ENCODE results near the gene KRT1.
"Not testable (repeated sequence)": the region's sequence is repeated elsewhere in the genome, so short reads cannot be mapped to it uniquely, and the experiment has no call there.

The KRT1 gene

DNA sequence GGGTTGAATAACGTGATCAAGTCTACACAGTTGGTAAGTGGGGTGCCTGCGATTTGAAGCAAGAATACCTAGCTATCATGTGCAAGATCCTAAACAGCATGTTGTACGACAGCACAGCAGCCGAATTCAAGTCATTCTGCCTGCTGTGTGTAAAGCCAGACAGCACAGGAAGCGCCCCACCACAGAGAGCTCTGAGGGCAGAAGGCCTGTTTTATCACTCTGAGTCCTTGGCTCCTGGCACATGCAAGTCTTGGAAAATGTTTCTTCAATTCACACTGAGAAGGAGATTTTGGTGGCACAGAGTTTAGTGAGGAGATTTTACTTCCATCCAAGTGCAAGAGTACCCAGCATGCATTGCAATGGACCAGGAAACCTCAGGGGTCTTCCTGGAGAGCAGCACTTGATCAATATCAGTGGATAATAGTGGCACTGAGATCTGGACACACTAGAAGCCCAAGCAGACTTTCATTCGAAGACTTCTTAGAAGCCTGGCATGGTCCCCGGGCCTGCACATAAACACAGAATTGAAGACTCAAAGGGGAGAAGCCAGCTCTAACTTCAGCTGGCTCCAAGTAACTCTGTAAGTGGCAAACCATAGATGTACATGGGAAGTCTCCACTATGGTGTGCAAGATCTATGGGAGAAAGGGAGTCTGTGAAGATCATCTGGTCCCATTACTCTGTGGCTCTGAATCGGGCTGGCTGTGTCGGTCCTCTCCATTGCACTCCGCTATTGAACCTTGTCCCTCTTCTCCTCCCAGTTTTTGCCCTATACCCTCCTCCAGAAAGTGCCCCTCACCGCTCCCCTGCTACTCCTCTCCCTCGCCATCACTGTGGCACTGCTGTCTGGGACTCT lies 1.5 kb upstream of the KRT1 start:
- peak; percentile 23 for DNase-seq

DNA sequence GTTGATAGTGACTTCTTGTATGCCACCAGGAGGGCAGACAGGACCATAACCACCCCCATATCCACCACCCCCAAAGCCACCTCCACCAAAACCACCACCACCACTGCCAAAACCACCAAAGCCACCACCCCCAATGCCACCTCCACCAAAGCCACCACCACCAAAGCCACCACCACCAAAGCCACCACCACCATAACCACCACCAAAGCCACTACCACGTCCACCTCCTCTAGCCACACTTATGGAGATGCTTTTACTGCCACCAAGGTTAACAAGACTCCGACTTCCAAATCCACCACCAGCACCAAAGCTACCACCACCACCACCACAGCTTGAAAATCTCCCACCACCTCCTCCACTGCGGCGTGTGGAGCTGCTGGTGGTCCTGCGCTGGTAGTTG lies 332 bp downstream of the KRT1 start:
- no peak for DNase-seq

- DNase-seq, result no peak
Measured at GRCh38 chr12:52677671-52678070, 2.5 kb downstream of the KRT1 start.

- DNase-seq, result no peak
Measured at GRCh38 chr12:52677126-52677525, 3.1 kb downstream of the KRT1 start.

DNA sequence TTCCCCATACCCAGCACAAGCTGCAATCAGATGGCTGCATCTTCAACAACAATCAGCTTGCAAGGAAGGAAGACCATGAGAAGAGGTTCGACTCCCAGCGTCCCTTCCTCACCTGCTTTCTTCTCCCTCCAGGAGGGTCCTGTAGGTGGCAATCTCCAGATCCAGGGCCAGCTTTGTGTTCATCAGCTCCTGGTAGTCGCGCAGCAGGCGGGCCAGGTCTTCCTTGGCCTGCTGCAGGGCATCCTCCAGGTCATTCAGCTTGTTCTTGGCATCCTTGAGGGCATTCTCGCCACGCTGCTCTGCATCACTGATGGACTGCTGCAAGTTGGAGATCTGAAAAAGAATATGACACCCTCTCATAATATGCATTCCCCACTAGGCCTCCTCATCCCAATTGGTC lies 4.0 kb downstream of the KRT1 start:
- DNase-seq, result no peak

- no peak for DNase-seq
Measured at GRCh38 chr12:52675301-52675701, 4.9 kb downstream of the KRT1 start.

- no peak for DNase-seq
Measured at GRCh38 chr12:52674433-52674775, 5.8 kb downstream of the KRT1 start.

GRCh38 chr12:52673713-52674432 lies 6.3 kb downstream of the KRT1 start:
- DNase-seq, result no peak

DNA sequence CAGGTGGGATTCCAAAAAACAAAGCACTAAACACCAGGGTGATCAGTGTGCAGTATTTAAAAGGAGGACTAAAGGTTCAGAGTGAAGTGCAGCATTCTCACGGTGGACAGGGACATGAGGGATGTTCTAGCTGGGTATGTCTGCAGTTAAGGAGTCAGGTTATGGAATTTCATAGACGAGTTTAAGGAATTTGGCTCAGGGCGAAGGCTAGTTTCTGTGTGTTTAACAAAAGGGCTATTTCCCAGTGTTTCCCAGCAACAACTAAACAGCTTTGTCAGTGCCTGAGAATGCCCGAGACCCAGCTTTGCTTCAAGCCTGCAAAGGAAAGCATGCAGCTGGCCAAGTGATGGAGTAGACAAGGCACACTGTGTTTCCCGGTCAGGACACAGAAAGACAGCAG lies 7.0 kb downstream of the KRT1 start:
- no peak for DNase-seq

DNA sequence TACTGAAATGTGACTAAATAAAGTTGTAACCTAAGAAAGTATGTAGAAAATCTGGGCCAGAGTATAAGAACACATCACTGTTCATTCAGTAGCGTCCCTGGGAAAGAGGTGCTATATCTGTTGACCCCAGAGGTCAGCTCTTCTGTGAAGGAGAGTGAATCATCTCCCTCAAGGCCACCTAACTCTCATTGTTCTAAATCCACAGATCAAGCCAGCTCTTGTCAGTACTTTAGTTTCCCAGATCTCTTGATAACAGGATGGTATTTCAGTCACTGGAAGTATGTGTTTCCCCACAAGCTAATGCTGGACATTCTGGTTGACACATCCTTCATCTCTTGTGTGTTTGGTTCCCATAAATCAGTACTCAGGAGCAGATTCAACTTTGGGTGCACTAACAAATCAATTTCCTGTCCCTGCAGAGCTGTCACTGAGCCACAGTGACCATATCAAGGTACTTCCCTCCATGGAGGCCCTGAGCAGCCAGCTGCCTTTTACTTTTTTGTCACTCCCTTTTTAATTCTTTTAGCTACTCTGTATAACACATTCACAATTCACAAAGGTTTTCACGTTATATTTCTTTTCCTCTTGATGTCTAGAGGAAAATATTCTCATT lies 7.8 kb downstream of the KRT1 start:
- no peak for DNase-seq

DNA sequence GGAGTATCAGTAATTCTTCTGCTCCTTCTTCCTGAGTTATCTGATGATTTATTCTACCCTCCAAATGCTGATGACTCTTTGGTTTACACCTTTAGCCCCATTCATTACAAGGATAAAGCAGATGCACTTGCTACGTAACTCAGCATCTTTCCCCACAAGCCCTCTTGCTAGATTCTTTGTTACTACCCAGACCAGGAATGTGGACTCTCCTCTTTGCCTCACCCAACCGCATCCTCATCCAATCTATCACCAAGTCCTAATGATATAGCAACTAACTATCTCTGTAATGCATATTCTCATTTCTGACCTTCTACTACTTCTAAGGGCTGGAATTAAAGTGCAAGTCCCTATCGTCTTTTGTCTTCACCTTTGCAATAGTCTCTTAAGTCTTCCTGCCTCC lies 9.2 kb downstream of the KRT1 start:
- no peak for DNase-seq

DNA sequence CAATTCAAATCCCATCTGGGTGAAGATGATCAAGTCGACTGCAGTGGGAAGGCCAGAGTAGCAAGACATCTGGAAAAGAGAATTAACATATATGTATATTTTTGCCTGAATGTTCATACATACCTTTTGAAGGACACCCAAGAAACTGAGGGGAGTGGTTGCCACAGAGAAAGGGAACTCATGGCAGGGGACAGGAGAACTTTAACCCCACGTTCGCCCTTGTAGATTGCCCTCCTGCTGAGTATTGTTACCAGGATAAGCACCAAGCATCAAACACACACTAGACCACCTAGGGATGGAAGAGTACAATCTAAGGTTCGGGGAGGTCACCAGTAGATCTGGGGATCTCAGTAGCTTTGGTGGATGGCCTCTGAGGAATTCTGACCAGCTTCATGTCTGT lies 9.7 kb downstream of the KRT1 start:
- DNase-seq, result no peak

- not testable (repeated sequence) for DNase-seq
Measured at GRCh38 chr12:52669941-52670340, 10.3 kb downstream of the KRT1 start.

DNA sequence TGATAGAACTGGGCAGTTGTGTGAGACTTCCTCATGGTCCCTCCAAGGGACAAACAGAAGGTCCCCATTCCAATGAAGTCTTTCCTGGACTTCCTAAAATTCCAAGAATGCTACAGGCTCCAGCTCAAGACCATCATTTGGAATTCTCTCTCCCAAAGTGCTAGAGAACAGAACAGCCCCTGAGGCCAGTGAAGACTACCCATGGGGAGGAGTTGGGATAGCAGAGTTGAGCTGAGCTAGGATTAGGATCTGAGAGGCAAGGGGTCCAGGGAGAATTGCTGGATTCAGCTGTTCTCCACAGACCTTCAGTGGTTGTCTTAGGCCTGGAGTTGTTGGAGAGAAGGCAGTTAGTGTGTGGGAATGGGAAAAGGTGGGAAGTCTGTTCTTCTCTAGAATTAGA lies 10.8 kb downstream of the KRT1 start:
- no peak for DNase-seq

- no peak for DNase-seq
Measured at GRCh38 chr12:52667931-52668330, 12.3 kb downstream of the KRT1 start.

GRCh38 chr12:52667509-52667908 lies 12.7 kb downstream of the KRT1 start:
- DNase-seq, result no peak

DNA sequence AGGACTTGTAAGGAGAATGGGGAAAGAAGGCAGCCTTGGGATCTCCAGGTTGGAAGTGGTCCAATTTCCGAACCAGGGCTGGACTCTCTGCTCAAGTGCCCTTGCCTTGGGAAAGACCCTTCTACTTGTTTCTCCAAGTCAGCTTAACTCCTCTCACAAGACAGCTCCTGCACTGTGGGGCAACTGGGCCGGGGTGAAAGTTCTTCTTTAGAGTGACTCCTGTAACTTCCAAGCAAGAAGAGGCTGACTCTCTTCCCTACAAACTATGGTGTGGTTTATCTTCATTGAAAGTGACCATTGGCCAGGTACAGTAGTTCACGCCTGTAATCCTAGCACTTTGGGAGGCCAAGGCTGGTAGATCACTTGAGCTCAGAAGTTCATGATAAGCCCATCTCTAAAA lies 13.7 kb downstream of the KRT1 start:
- DNase-seq, result no peak

GRCh38 chr12:52663420-52663819 lies 16.8 kb downstream of the KRT1 start:
- no peak for DNase-seq

DNA sequence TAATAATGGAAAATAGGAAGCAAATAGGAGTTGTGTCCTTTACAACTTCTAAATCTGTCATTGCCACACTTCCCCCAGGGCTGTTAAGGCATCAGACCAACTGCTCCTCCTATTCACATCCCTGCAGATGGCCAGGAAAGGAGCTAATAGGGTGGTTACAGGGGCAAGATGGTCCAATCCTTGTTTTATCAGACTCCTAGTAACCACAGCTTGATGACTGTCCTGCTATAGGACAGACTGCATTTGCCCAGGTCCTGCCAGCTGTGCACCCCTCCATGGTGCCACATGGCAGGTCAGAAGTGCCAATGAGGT lies 17.3 kb downstream of the KRT1 start:
- no peak for DNase-seq

DNA sequence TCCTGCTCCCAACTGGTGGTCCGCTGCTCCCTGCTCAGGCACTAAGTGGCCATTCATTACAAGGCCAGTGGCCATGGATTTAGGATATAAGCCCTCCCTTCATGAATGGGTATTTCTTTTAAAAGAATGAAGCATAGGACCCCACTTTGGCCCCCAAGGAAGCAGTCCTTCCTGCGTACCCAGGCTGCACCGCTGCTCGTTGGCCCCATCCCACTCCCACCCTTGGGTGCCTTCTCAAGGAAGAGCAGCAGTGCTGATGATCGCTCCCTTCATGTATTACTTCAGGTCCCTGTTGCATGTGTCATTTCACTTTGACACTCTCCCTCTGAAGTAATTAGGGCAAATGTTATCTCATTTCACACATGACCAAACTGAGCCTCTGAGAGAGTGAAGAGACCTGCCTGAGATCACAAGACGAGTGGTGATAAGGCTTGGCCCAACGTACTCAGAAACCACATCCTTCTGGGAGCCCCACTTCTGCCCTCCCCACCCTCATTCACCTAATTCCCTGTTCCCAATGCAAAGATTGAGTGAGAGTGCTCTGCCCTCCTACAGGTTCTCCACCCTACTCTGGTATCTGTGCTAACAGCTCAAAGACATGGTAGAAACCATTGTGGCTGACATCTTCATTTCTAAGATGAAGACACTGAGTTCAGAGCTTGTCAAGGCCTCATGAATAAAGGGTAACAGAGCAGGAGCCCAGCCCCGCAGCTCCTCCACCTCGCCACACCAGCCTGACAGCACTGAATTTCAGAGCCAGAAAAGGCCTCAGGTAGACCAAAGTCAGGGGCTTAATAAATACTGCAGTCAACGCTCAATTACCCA lies 17.9 kb downstream of the KRT1 start:
- no peak for DNase-seq

DNA sequence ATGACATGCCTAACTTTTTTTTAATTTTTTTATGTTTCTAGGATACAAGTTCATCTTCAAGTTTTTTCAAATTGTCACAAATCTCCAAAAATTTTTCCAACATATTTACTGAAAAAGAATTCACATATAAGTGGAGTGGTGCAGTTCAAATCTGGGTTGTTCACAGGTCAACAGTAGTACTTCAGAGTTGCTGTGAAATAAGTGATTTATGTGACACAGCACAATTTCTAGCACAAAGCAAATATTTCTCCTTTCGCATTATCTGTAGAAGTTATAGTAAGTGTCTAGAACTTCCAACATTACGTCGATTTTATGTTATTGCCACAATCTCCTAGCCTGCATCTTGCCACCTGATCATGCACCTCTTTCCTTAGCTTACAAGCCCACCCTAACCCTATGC lies 18.5 kb downstream of the KRT1 start:
- DNase-seq, result no peak

DNA sequence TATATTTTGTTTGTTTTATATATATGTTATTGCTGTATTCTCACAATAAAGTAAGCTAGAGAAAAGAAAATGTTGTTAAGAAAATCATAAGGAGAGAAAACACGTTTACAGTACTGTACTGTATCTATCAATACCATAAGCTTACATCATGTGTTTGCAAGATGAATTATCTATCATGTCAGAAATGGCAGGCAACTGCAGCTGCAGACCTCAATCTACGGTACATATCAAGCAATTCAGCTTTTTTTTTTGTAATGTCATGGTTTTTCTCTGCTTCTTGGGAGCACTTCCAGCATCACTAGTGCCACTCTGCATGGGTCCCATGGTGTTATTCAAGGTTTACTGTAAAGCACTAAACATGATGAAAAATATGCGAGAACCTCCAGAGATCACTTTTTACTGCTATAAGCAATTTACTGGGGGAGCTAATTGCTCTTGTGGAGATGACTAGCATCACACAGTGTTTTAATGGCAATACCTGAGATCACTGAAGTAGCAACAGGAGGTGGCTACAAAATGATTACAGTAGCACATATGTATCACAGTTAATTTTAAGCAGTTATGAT lies 19.2 kb downstream of the KRT1 start:
- DNase-seq, result no peak

DNA sequence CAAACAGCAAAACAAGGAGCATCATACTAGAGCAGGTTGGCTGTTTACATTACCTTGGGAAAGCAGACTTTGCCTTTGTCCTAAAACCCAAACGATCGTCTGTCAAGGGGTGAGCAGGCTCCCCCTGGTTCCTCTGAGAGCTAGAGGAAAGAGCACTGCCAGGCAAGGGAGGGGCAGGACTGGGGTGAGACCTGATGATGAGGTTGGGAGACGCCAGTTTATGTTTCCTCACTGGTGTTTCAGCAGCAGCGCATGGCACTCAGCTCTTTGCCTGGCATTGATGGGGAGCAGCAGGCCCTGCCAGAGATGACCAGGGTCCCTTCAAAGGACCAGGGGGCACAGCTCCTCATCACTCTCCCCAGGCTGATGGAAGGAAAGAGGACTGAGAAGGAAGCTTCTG lies 20.3 kb downstream of the KRT1 start:
- no peak for DNase-seq

Data from CD4-positive, alpha-beta T cell treated with Interleukin-15 for 1 hour (primary cell).